OCI-LY1 (cell line): ENCODE results near the gene OR4D1.
"Not testable (repeated sequence)": the region's sequence is repeated elsewhere in the genome, so short reads cannot be mapped to it uniquely, and the experiment has no call there.

ENCODE experiments used
- H2AFZ ChIP-seq: fragments of 200-600 bp; sonication (generic), shearing (Covaris generic); 2 replicates; pipeline ENCODE4 v1.6.0; 2014; ENCODE audit warnings: antibody characterized with exemption, mild to moderate bottlenecking, low read length
- H3F3A ChIP-seq: fragments of 200-600 bp; sonication (generic), shearing (Covaris generic); 2 replicates; pipeline ENCODE4 v1.6.0; 2014; ENCODE audit warnings: mild to moderate bottlenecking, antibody characterized with exemption, low read length, moderate library complexity; ENCODE audit not compliant: insufficient read depth
- H3K27ac ChIP-seq: fragments of 200-600 bp; sonication (generic); 2 replicates; pipeline ENCODE4 v1.5.1; 2014; ENCODE audit warnings: low read length, mixed run types, mild to moderate bottlenecking, low read depth; ENCODE audit not compliant: poor library complexity, severe bottlenecking
- H3K27me3 ChIP-seq: fragments of 200-600 bp; sonication (generic); 2 replicates; pipeline ENCODE4 v1.6.0; 2014; ENCODE audit warnings: antibody characterized with exemption, mild to moderate bottlenecking, low read length, moderate library complexity; ENCODE audit not compliant: insufficient read depth
- H3K36me3 ChIP-seq: fragments of 200-600 bp; sonication (generic); 2 replicates; pipeline ENCODE4 v1.6.1; 2014; ENCODE audit warnings: mild to moderate bottlenecking, antibody characterized with exemption, low read length, moderate library complexity, mixed read lengths; ENCODE audit not compliant: insufficient read depth
- H3K4me1 ChIP-seq: fragments of 200-600 bp; sonication (generic); 2 replicates; pipeline ENCODE4 v1.5.1; 2014; ENCODE audit warnings: mild to moderate bottlenecking, low read length, moderate library complexity; ENCODE audit not compliant: insufficient read depth, severe bottlenecking
- H3K4me2 ChIP-seq: fragments of 200-600 bp; sonication (generic), shearing (Covaris generic); 2 replicates; pipeline ENCODE4 v1.6.1; 2014; ENCODE audit warnings: low read length
- H3K4me3 ChIP-seq: fragments of 200-600 bp; sonication (generic); 2 replicates; pipeline ENCODE4 v1.5.1; 2014; ENCODE audit warnings: low read length, low read depth, mild to moderate bottlenecking, mixed read lengths; ENCODE audit not compliant: poor library complexity, severe bottlenecking
- H3K79me2 ChIP-seq: fragments of 200-600 bp; shearing (Covaris generic); 2 replicates; pipeline ENCODE4 v1.6.1; 2016; ENCODE audit warnings: mixed run types, low read length, mixed read lengths; ENCODE audit not compliant: insufficient read depth
- H3K9ac ChIP-seq: fragments of 200-600 bp; sonication (generic), shearing (Covaris generic); 2 replicates; pipeline ENCODE4 v1.6.1; 2014; ENCODE audit warnings: mild to moderate bottlenecking, low read length, mixed read lengths
- H3K9me2 ChIP-seq: fragments of 200-600 bp; sonication (generic), shearing (Covaris generic); 2 replicates; pipeline ENCODE4 v1.6.1; 2014; ENCODE audit warnings: low read depth, mild to moderate bottlenecking, low read length, mixed read lengths
- H3K9me3 ChIP-seq: fragments of 200-600 bp; shearing (Covaris generic); 2 replicates; pipeline ENCODE4 v1.6.1; 2014; ENCODE audit warnings: low read length, mixed read lengths
- H4K20me1 ChIP-seq: fragments of 200-600 bp; sonication (generic), shearing (Covaris generic); 2 replicates; pipeline ENCODE4 v1.6.0; 2016; ENCODE audit warnings: mild to moderate bottlenecking, low read length; ENCODE audit not compliant: insufficient read depth
- CTCF ChIP-seq: fragments of 200-600 bp; sonication (generic), shearing (Covaris generic); IDR thresholded peaks from 2 replicates; pipeline ENCODE4 v1.5.1; 2017; ENCODE audit warnings: mild to moderate bottlenecking, antibody characterized with exemption, low read length, moderate library complexity, mixed read lengths
- EZH2 ChIP-seq: fragments of 200-600 bp; sonication (generic), shearing (Covaris generic); IDR thresholded peaks from 2 replicates; pipeline ENCODE4 v1.8.0; 2017; ENCODE audit warnings: borderline replicate concordance, mixed run types, mild to moderate bottlenecking, antibody characterized with exemption, low read length, moderate library complexity, mixed read lengths

Gene OR4D1

GRCh38 chr17:58121925-58122324 is 26.3 kb upstream of the OR4D1 start:
- Histone ChIP-seq H3K9ac (no peak overlapping the region), H3K27me3 (peaks cover 2% of the 10 kb centered on the region; the same call in 1 of the 2 replicates), H3K4me1 (no peaks in the 10 kb centered on the region), H2AFZ (no peak overlapping the region), H3F3A (no peaks in the 10 kb centered on the region), H3K9me3 (no peaks in the 10 kb centered on the region), H3K4me3 (no peak overlapping the region), H3K27ac (no peak overlapping the region), H3K36me3 (no peaks in the 10 kb centered on the region), H3K9me2 (no peaks in the 10 kb centered on the region), H3K79me2 (no peaks in the 10 kb centered on the region), H4K20me1 (no peaks in the 10 kb centered on the region), H3K4me2 (no peak overlapping the region)
- TF ChIP-seq CTCF (peak; percentile 33; the same call in 1 of the 2 replicates), EZH2 (no peak)

GRCh38 chr17:58127846-58128245 is 20.3 kb upstream of the OR4D1 start:
- Histone ChIP-seq H4K20me1 (no peaks in the 10 kb centered on the region), H3K79me2 (no peaks in the 10 kb centered on the region), H3K27ac (no peak overlapping the region), H3K4me1 (no peaks in the 10 kb centered on the region), H3K4me3 (no peak overlapping the region), H3F3A (no peaks in the 10 kb centered on the region), H3K4me2 (no peak overlapping the region), H3K9me3 (no peaks in the 10 kb centered on the region), H2AFZ (no peak overlapping the region), H3K9me2 (no peaks in the 10 kb centered on the region), H3K27me3 (no peaks in the 10 kb centered on the region), H3K36me3 (no peaks in the 10 kb centered on the region), H3K9ac (no peak overlapping the region)
- no peak for TF ChIP-seq CTCF
- no peak for TF ChIP-seq EZH2

- H3K4me3 ChIP-seq, H3K36me3 ChIP-seq, H3K4me1 ChIP-seq, H3K9me2 ChIP-seq, H3K9ac ChIP-seq, H3K79me2 ChIP-seq, H3K4me2 ChIP-seq, H3K9me3 ChIP-seq, H3K27ac ChIP-seq, H3K27me3 ChIP-seq, H2AFZ ChIP-seq, H4K20me1 ChIP-seq, H3F3A ChIP-seq: not testable (repeated sequence)
Measured at GRCh38 chr17:58132697-58133096, 15.5 kb upstream of the OR4D1 start.

DNA sequence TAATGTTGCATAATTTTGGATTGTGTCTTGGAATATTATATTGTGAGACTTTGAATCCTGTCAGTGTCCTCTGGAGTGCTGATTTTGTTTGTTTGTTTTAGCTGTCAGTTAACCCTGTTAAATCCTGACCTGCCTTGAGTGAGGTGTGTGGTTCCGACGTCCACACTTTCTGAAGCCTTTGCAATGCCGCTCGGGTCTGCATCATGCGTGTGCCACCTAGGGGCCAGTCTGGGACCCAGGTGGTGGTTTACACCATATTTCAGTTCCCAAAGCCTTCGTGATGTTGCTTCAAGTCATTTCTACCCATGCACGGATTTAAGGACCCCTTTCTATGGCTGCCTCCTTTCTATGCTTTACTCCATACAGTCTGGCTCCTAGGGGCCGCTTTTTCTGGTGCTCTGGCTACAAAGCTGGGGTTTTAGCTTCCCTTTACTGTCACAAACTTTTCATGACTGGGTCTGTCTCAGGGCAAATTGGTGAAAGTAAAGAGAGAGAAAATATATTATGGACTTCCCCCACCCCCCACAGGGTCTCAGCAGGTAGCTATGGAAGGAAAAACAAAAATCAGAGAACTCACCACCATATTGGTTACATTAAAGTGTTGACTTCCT is 11.4 kb upstream of the OR4D1 start:
- Histone ChIP-seq H3K27ac (no peak overlapping the region), H3K9me2 (no peaks in the 10 kb centered on the region), H3K4me2 (no peak overlapping the region), H3K4me1 (no peaks in the 10 kb centered on the region), H3K9ac (no peak overlapping the region), H3F3A (no peaks in the 10 kb centered on the region), H3K4me3 (no peak overlapping the region), H3K36me3 (no peaks in the 10 kb centered on the region), H4K20me1 (no peaks in the 10 kb centered on the region), H3K27me3 (0 out of 2 replicates have a peak, but pooled peaks cover 2% of the 10 kb centered on the region), H2AFZ (no peak overlapping the region), H3K9me3 (no peaks in the 10 kb centered on the region), H3K79me2 (no peaks in the 10 kb centered on the region)
- TF ChIP-seq CTCF: peak; percentile 61
- TF ChIP-seq EZH2: no peak
